UCSD-AML1 (cell line): Measurements from ENCODE around the gene PHF14.

Experiments
- DNase-seq: peaks from one replicate; lab custom pipeline; 2025; ENCODE audit not compliant: unreplicated experiment; lab: John Stamatoyannopoulos, UW

Gene PHF14

DNA sequence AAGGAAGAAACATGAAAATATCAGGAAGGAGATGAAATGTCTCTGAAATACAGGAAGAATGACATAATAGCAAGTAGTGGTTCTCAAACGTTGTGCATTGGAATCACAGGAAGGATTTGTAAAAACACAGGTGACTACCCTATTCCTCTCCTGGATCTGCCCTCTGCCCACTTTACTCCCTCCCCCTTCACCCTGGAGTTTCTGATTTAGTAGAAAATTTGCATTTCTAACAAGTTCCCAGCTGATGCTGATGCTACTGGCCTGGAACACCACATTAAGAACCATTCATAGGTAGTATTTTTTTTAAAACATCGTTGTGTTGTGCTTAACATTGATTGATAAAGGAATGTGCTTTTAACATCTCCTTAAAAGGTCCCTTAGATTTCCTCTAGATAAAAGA is 130.9 kb downstream of the PHF14 start:
- no peak for DNase-seq

- no peak for DNase-seq
Measured at GRCh38 chr7:11109659-11110058, 136.0 kb downstream of the PHF14 start.

DNA sequence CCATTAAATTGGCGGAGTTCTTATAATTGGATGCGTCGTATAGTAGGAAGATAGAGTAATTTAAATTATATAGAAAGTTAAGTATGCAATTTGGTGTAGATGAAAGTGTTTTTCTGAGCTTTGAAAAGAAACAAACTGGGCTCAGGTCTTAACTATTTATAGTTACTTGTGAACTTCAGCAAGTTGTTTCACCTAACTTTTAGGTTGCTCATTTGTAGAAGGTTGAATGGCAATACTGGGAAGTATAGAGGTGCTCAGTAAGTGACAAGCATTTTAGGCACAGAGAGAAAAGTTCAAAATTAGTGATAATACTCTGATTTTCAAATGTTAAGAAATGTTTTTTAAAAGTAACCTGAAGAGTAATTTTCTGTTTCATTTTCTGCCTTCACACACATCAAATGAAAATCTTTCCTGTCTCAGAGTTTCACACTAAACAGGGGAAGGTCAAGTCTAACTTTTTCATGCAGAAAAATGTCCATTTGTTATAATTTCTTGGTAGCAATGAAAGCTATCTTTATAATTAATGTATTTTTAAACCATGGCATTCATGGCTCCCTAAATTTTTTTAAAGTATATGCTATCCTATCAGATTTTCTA is 146.5 kb downstream of the PHF14 start:
- DNase-seq = no peak

- no peak for DNase-seq
Measured at GRCh38 chr7:11120675-11121220, 147.1 kb downstream of the PHF14 start.

- no peak for DNase-seq
Measured at GRCh38 chr7:11124856-11125559, 151.3 kb downstream of the PHF14 start.

GRCh38 chr7:11127114-11127785 is 153.6 kb downstream of the PHF14 start:
- DNase-seq = no peak

- DNase-seq = no peak
Measured at GRCh38 chr7:11127988-11128387, 154.3 kb downstream of the PHF14 start.

GRCh38 chr7:11128498-11128897 is 154.8 kb downstream of the PHF14 start:
- DNase-seq = no peak

DNA sequence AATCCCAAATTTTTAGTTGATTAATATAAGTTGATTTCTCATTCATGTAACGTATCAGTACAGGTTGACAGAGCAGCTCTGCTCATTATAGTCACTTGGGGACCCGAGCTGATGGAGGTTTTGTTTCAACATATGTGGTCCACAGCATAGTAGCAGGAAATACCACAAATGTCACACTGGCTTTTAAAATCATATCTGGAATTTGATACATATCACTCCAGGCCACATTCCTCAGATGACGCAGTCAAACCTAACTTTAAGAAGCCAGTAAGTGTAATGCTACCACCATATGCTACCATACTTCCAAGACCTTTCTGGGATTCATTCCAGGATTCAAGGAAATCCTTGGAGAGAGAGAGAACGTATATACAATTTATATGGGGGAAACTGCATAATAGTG is 156.3 kb downstream of the PHF14 start:
- DNase-seq = no peak

DNA sequence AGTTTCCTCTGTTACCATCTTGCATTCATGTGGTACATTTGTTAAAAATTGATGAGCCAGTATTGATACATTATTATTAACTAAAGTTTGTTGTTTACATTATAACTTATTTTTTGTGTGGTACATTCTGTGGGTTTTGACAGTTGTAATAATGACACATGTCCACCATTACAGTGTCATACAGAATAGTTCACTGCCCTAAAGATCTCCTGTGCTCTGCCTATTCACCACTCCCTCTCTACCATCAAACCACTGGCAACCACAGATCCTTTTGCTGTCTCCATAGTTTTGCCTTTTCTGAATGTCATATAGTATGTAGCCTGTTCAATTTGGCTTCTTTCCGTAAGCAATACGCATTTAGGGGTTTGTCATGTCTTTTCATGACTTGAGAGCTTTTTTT is 156.9 kb downstream of the PHF14 start:
- no peak for DNase-seq

- DNase-seq = no peak
Measured at GRCh38 chr7:11133436-11133959, 159.8 kb downstream of the PHF14 start.

DNA sequence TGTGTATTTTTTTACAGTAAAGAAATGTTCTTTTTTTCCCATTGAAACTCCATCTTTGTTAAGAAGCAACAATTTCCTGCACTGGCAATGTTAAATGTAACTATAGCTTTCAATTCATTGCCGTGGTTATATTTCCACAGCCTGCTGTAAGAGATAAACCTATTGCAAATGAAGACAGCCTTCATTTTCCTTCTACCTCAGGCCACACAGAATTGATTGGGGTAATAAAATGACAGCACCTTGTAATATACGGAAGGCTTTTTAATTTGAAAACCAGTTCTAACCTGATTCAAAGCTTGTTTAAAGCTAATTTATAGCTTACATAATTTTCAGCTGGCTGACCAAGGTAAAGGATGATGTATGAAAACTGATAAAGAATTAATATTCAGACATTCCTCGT is 161.9 kb downstream of the PHF14 start:
- DNase-seq = no peak

- DNase-seq = no peak
Measured at GRCh38 chr7:11141541-11141940, 167.9 kb downstream of the PHF14 start.

- DNase-seq = no peak
Measured at GRCh38 chr7:11153694-11154093, 180.0 kb downstream of the PHF14 start.

DNA sequence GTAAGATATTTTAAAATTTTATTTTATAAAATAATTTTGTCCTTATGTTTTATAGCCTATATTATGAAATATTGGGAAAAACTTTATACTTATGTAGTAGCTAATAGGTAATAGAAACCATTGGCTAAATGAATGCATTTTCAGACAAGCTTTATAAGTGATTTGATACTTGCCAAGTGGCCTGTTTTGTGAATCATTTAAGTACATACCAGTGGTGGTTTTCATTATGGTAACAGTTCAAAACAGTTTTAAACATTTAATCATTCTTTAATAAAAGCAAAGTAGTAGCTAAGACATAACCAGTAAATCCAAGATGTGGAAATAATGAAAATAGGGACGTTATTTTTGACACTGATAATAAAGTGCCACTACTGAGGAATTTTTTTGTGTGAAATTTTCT is 182.2 kb downstream of the PHF14 start:
- DNase-seq = no peak

GRCh38 chr7:11161499-11161898 is 187.8 kb downstream of the PHF14 start:
- no peak for DNase-seq

DNA sequence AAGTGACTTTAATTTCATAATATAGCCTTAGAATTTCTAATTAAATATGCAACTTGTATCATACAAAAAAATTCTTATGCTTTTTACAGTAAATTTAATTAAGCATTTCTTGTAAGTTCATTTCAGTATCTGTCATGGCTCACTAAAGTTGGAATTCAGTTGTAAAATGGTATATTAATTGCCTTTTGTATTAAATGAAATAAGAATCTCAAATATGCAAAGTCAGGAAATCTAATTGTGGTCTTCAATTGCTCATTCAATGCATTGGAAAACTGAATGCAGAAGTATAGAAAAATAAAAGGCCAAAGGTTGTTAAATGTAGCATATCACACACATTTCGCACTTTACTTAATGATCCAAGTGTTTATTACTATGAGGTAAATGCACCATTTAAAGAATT is 189.5 kb downstream of the PHF14 start:
- DNase-seq = no peak

DNA sequence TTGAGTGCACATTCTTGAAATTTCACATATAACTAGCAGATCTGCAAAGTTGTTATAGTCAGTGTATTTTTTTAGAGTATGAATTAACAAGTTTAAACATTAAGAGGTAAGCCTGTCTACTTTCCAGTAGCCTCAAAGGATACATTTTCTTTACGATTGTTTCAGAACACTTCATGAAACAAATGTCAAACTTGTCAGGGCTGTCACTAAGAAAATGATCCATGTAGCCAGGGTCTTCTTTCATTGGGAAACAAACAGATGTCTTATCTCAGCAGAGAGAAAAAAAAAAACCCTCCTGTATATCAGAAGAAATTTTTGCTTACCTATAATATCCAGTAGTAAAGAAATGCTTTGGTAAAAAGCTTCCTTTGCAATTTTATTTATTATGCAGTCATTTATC is 192.4 kb downstream of the PHF14 start:
- DNase-seq = no peak

DNA sequence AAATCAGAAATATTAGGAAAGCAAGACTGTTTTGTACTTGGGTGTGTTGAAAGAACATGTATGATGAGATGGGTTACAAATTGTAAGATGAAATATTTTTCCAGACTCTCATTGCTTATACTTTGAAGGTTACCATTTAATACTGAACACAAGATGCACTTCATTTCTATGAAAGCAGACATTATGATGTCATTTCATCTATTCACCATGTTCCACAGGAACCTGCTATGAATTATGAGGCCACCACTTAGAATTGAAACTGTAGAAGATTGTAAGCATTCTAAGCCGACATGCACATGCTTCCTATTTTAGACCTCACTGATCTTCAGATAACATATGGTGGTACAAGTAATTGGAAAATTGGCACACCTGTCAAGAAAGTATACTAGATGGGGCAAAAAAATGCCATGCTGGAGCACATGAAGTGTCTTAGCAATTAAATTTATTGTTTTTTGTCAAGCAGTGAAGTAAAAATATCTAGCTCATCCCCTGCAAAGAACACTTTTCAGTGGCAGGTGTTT is 195.0 kb downstream of the PHF14 start:
- DNase-seq = no peak

DNA sequence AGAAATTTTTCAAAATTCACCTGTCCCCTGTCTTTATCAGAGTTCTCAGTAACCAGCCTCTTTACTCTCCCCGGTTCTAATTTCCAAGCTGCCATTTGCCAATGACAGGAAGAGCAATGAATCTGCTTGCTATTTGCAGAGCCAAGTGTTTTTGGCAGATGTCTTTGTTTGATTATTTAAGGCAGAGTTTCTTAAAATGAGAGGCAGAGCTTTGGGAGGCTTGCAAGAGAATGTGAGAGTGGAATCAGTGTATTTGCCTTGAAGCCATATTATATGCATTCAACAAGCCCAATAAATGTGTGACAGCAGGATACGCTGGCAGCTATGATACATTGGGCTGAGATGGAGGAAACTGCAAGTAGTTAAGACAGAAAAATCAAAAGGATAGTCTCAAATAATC is 196.5 kb downstream of the PHF14 start:
- no peak for DNase-seq

- no peak for DNase-seq
Measured at GRCh38 chr7:11170863-11171568, 197.3 kb downstream of the PHF14 start.
